Hematopoietic multipotent progenitor cell treated with erythropoietin and hydrocortisone succinate and interleukin-3 and kit ligand, for 15 days (in vitro differentiated cells): ENCODE data around the gene DCP1A.
"Not testable (repeated sequence)": the region's sequence is repeated elsewhere in the genome, so short reads cannot be mapped to it uniquely, and the experiment has no call there.

ENCODE experiments used
- DNase-seq: peaks from one replicate; pipeline ENCODE4 v3.0.0-alpha.2; 2015; ENCODE audit warnings: low spot score

DCP1A gene

GRCh38 chr3:53264718-53265117 is 82.6 kb downstream of the DCP1A start:
- no peak for DNase-seq

DNA sequence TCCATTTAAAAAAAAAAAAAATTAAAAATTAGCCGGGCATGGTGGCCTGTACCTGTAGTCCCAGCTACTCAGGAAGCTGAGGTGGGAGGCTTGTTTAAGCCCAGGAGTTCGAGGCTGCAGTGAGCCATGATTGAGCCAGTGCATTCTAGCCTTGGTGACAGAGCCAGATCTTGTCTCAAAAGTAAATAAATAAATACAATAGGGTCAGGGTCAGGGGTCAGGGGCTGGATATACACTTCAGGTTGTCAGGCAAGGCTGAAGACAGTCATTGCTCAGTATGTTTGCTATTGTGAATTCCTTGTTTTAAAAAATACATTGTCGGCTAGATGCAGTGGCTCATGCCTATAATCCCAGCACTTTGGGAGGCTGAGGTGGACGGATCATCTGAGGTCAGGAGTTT is 83.4 kb downstream of the DCP1A start:
- no peak for DNase-seq

GRCh38 chr3:53261712-53262111 is 85.6 kb downstream of the DCP1A start:
- no peak for DNase-seq

- DNase-seq = no peak
Measured at GRCh38 chr3:53260286-53260785, 87.0 kb downstream of the DCP1A start.

GRCh38 chr3:53259427-53260259 is 87.7 kb downstream of the DCP1A start:
- DNase-seq = no peak

GRCh38 chr3:53258600-53259426 is 88.5 kb downstream of the DCP1A start:
- no peak for DNase-seq

DNA sequence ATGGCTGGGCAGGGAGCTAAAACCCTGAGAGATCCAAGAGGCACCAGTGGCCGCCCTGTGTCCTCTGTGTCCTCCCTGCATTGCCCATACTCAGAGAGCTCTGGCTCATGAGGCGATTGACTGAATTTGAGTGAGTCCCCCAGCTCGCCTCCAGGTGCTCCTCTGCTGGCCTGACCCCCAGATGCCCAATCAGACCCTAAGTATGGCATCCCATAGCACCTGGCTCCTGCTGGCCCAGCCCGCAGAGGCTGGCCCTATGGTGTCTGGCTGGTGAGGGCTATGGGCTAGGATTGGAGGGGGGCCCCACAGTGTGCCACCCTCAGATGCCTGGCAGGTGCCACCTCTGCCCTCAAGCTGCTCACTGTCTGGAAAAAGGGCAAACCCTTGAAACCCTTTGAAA is 89.9 kb downstream of the DCP1A start:
- DNase-seq = no peak

- no peak for DNase-seq
Measured at GRCh38 chr3:53256704-53257055, 90.7 kb downstream of the DCP1A start.

- peak; percentile 89 for DNase-seq
Measured at GRCh38 chr3:53255775-53256703, 91.3 kb downstream of the DCP1A start, which contains the start of gene TKT. Gene TKT (minus strand): TSS chr3:53256022. CDS start chr3:53255942, 80 bp downstream.

GRCh38 chr3:53255423-53255774 is 91.9 kb downstream of the DCP1A start:
- no peak for DNase-seq

DNA sequence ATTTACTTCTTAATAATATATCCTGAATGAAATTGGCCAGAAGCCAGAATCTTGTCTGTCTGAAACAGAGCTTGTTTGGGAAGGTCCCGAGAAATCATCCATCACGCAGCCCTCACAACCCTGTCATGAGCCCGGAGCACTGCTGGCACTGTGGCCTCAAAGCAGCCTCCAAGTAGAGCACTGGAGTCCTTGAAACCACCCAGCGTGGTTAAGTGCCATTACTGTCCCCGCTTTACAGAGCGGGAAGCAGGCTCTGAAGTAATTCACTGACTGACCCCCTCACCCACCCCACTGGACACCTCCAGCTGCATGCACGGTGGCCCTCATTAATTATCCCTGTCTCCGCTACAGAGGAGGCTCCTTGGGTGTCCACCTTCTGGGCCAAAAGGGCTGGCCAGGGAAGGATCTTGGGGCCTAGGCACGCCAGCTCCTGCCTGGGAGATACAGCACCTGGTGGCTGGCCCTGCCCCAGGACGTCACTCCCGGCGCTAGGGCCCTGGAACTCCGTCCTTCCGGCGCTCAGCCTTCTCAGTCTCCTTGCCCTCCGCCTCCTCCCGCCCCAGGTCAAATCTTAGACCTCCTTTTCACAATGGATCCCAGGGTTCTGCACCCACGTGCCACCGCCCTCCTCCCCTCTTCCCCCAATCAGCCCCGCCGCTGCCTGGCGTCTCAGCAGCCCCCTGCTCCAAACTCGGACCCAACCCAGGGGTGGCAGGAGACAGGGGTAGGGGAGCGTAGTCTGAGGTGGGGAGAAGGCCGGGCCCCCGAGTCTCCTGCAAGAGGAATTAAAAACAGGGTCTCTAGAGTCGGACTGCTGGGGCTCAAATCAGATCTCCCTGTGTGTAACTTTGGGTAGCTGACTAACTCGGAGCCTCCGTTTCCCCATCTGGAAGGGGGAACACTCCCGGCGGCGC is 92.6 kb downstream of the DCP1A start:
- peak; percentile 47 for DNase-seq

GRCh38 chr3:53253707-53254508 is 93.4 kb downstream of the DCP1A start:
- peak; percentile 47 for DNase-seq

DNA sequence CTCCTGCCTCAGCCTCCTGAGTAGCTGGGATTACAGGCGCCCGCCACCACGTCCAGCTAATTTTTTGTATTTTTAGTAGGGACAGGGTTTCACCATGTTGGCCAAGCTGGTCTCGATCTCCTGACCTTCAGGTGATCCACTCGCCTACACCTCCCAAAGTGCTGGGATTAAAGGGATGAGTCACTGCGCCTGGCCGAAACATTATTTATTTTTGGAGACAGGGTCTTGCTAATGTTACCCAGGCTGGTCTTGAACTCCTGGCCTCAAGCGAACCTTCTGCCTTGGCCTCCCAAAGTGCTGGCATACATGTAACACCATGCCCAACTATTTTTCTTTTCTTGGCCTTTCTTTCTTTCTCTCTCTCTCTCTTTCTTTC is 94.4 kb downstream of the DCP1A start:
- DNase-seq = not testable (repeated sequence)

GRCh38 chr3:53252096-53252946 is 95.0 kb downstream of the DCP1A start:
- no peak for DNase-seq

DNA sequence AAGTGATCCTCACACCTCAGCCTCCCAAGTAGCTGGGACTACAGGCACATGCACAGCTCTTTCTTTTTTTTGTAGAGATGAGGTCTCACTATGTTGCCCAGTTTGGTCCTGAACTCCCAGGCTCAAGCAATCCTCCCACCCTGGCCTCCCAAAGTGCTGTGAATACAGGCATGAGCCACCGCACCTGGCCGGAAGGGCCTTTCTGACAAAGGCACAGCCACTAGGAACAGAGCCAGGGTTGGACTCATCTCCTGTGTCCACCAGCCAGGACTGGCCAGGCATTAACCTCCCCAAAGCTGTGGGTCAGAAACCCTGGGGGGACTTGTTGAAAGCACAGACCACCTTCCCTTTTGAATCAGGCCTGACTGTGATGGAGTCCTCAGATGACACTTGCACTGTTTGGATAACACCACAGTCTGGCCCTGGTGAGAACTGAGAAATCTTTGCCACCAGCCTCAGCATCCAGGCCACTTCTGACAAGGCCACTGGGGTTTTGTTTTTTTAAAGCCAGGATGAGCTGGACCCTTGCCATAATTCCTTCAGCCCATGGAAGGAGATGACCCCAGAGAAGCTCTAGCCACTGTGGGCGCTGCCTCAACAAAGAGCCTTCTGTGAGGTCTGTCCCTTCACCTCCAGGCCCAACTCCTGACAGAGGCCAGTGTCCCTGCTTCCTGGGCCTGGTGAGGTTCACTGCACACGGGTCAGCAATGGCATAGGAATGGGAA is 96.3 kb downstream of the DCP1A start:
- DNase-seq = no peak

- no peak for DNase-seq
Measured at GRCh38 chr3:53250453-53250852, 96.9 kb downstream of the DCP1A start.

GRCh38 chr3:53248161-53248560 is 99.2 kb downstream of the DCP1A start:
- no peak for DNase-seq

DNA sequence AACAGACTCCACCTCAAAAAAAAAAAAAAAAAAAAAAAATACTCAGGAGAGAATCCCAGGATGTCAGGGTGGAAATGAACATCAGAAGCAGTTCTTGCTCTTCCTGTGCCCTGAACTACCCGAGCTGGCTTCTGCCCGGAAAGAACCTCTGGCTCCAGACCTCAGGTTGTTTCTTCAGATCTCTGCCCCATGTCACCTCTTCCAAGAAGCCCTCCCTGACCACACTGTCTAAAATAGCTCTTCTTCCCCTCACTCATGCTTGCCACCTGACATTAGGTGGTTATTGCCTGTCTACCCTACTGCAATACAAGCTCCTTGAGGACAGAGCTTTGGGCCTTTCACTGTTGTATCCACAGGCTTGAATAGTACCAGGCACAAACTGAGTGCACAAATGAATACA is 99.7 kb downstream of the DCP1A start:
- no peak for DNase-seq
